ENCODE results near the gene ZBTB42. TPM values are rescaled to one million over a fixed set of nuclear protein-coding genes. Genes with fewer than 3 reads are reported as not detected.
A peak's percentile ranks its signal among the peaks of the same experiment; 100 is the strongest.

ZBTB42 gene
- total and polyA plus RNA-seq, 2 of the 13 experiments (the other 11 are each of a cell fraction or from before 2014, with no cell fraction given): 2.8 to 4.2 TPM

DNA sequence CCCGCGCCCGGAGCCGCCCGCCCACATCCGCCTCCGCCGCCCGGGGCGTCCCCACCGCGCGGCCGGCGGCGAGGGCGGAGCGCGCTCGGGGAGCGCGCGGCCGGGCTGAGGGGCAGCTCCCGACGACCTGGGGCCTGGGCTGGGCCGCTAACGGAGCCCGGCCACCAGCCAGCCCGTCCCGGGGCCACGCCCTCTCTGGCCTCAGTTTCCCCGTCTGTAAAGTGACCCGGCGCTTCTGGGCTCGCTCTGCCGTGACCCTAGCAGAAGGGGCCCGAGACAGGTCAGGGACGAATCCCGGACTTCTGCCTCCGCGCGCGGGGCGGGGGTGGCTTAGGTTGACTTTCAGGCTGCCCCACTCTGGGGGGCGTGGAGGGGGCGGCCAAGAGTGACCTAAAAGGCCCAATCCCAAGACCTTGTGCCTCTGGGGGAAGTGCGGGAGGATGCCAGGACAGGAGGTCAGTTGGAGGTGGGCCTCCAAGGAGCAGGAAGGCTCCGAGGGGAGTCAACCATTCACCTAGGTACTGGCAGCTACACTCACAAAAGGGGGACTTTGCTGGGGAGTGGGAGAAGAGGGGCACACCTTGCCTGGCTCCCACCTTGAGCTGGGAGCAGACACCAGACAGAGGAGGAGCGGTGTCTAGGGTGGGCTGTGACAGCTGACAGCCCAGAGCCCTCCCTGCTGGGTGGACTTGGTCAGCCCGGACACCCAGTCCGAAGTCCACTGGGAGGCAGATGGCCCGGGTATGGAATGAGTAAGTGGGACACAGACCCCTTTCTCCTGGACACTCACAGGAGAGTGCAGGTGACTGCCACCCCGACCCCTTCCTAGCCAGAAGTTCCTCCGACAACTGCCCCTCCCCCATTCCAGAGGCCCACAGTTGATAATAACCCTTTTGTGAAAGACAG lies 4.9 kb upstream of the ZBTB42 start (continued):
- TF ChIP-seq XBP1 (CRISPR knock-in tag; IDR thresholded peaks at IDR 0.05) (no peak), SIN3A (IDR thresholded peaks at IDR 0.05; ENCODE audit: borderline replicate concordance, low read depth, low read length) (peak; percentile 79; the same call in 1 of the 2 replicates), NR1H2 (CRISPR knock-in tag; IDR thresholded peaks at IDR 0.05; ENCODE audit: borderline replicate concordance, low read depth) (no peak), ATF1 (CRISPR knock-in tag; IDR thresholded peaks at IDR 0.05) (no peak), ZNF550 (CRISPR knock-in tag; IDR thresholded peaks at IDR 0.05; ENCODE audit: borderline replicate concordance) (peak; percentile 44; the same call in 1 of the 2 replicates), BCL6 (CRISPR knock-in tag; IDR thresholded peaks at IDR 0.05) (no peak), ZNF629 (CRISPR knock-in tag; conservative IDR thresholded peaks at IDR 0.05) (peak; percentile 18; the same call in 1 of the 2 replicates), HNF4A (CRISPR knock-in tag; IDR thresholded peaks at IDR 0.05) (peak; percentile 83), POLR2AphosphoS2 (IDR thresholded peaks at IDR 0.05; ENCODE audit: low read depth, low read length) (no peak), ZNF772 (CRISPR knock-in tag; IDR thresholded peaks at IDR 0.05) (0 out of 2 replicates have a peak, but pooled peaks have one; percentile 31), SALL2 (CRISPR knock-in tag; IDR thresholded peaks at IDR 0.05) (no peak), ZBTB7B (CRISPR knock-in tag; IDR thresholded peaks at IDR 0.05) (peak; percentile 76), KLF16 (CRISPR knock-in tag; IDR thresholded peaks at IDR 0.05) (peak in 1 of 2 experiments; percentile 3; a peak in 1 of 4 replicates)
- TF ChIP-seq, protein P1, sequence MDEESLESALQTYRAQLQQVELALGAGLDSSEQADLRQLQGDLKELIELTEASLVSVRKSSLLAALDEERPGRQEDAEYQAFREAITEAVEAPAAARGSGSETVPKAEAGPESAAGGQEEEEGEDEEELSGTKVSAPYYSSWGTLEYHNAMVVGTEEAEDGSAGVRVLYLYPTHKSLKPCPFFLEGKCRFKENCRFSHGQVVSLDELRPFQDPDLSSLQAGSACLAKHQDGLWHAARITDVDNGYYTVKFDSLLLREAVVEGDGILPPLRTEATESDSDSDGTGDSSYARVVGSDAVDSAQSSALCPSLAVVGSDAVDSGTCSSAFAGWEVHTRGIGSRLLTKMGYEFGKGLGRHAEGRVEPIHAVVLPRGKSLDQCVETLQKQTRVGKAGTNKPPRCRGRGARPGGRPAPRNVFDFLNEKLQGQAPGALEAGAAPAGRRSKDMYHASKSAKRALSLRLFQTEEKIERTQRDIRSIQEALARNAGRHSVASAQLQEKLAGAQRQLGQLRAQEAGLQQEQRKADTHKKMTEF (CRISPR knock-in tag; IDR thresholded peaks at IDR 0.05): 0 out of 2 replicates have a peak, but pooled peaks have one; percentile 29
- TF ChIP-seq, protein P2, sequence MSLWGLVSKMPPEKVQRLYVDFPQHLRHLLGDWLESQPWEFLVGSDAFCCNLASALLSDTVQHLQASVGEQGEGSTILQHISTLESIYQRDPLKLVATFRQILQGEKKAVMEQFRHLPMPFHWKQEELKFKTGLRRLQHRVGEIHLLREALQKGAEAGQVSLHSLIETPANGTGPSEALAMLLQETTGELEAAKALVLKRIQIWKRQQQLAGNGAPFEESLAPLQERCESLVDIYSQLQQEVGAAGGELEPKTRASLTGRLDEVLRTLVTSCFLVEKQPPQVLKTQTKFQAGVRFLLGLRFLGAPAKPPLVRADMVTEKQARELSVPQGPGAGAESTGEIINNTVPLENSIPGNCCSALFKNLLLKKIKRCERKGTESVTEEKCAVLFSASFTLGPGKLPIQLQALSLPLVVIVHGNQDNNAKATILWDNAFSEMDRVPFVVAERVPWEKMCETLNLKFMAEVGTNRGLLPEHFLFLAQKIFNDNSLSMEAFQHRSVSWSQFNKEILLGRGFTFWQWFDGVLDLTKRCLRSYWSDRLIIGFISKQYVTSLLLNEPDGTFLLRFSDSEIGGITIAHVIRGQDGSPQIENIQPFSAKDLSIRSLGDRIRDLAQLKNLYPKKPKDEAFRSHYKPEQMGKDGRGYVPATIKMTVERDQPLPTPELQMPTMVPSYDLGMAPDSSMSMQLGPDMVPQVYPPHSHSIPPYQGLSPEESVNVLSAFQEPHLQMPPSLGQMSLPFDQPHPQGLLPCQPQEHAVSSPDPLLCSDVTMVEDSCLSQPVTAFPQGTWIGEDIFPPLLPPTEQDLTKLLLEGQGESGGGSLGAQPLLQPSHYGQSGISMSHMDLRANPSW (CRISPR knock-in tag; IDR thresholded peaks at IDR 0.05; ENCODE audit: borderline replicate concordance): 0 out of 2 replicates have a peak, but pooled peaks have one; percentile 28
- TF ChIP-seq, protein P3, sequence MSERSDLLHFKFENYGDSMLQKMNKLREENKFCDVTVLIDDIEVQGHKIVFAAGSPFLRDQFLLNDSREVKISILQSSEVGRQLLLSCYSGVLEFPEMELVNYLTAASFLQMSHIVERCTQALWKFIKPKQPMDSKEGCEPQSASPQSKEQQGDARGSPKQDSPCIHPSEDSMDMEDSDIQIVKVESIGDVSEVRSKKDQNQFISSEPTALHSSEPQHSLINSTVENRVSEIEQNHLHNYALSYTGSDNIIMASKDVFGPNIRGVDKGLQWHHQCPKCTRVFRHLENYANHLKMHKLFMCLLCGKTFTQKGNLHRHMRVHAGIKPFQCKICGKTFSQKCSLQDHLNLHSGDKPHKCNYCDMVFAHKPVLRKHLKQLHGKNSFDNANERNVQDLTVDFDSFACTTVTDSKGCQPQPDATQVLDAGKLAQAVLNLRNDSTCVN (CRISPR knock-in tag; IDR thresholded peaks at IDR 0.05; ENCODE audit: borderline replicate concordance): no peak

Data from HepG2 (cell line).